NCI-H2227 (cell line): ENCODE measurements around the gene ABHD6.
"Not testable (repeated sequence)": the region's sequence is repeated elsewhere in the genome, so short reads cannot be mapped to it uniquely, and the experiment has no call there.

ENCODE experiments used
- DNase-seq: peaks from one replicate; lab custom pipeline; 2025; ENCODE audit not compliant: unreplicated experiment; lab: John Stamatoyannopoulos, UW

The ABHD6 gene, protein sequence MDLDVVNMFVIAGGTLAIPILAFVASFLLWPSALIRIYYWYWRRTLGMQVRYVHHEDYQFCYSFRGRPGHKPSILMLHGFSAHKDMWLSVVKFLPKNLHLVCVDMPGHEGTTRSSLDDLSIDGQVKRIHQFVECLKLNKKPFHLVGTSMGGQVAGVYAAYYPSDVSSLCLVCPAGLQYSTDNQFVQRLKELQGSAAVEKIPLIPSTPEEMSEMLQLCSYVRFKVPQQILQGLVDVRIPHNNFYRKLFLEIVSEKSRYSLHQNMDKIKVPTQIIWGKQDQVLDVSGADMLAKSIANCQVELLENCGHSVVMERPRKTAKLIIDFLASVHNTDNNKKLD

DNA sequence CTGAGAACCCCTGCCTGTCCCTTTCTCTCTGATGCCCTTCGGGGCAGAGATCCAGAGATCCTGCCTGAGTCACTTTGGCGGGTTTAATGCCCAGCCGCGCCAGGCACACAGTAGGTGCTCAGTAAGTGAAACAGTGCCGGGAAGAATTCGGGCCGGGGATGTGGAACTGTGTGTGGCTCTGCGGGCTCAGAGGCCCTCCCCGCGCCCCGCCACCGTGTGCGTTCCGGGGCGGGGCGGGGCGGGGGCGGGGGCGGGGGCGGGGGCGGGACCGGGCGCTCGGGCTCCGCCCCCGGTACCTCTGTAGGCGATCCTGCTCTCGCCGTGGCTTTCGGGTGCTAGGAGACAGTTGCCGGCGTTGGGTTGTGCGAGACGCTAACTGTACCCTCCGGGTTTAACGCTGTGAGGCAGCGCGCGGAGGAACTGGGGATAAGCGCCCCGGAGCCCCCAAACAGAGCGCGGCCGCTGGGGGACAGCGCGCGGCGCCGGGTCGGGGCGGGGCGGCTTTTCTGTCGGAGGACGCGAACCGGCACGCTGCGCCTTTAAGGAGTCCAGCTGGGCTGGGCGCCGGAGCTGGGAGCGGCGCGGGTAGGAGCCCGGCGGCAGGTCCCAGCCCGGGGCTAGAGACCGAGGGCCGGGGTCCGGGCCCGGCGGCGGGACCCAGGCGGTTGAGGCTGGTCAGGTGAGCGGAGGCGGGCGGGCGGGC, at the start of gene ABHD6:
Gene ABHD6 (plus strand): TSS at position 555 of the 703 bp plus-strand sequence. CDS start 18,795 bp downstream, outside the sequence.
- DNase-seq: peak; percentile 76

GRCh38 chr3:58188173-58188564, 49.4 kb upstream of the ABHD6 start:
- no peak for DNase-seq

- DNase-seq: peak; percentile 9
Measured at GRCh38 chr3:58188921-58189451, 48.6 kb upstream of the ABHD6 start.

- DNase-seq: no peak
Measured at GRCh38 chr3:58189691-58190090, 47.9 kb upstream of the ABHD6 start.

DNA sequence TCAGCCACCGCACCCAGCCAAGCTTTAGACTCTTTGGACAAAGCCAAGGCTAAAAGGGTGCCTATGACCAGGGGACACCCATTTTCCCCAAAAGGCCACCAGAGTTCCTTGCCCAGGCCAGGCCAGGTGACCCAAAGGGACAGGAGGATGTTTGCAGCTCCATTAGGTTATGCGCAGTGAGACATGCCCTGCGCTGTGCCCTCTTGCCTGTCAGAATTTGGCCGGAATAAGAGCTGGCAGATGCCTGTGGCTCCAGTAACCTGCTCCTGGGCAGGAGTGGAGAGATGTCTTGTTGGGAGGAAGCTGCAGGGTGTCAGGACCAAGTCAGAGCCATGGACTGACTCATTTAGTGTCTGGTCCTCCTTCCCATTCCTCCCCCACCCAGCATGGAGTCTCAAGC, 47.3 kb upstream of the ABHD6 start:
- DNase-seq: no peak

DNA sequence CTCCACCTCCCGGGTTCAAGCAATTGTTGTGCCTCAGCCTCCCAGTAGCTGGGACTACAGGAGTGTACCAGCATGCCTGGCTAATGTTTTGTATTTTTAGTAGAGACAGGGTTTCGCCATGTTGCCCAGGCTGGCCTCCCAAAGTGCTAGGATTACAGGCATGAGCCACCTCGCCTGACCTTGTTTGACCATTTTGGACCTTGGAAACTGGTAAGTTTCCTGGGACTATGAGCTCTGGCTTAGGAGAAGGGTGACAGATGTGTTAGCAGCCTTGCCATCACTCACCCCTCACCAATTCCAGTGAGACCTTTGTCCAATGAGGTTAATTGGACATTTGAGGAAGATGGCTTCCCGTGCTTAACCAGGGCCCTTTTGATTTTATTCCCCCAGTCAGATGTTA, 46.7 kb upstream of the ABHD6 start:
- no peak for DNase-seq

DNA sequence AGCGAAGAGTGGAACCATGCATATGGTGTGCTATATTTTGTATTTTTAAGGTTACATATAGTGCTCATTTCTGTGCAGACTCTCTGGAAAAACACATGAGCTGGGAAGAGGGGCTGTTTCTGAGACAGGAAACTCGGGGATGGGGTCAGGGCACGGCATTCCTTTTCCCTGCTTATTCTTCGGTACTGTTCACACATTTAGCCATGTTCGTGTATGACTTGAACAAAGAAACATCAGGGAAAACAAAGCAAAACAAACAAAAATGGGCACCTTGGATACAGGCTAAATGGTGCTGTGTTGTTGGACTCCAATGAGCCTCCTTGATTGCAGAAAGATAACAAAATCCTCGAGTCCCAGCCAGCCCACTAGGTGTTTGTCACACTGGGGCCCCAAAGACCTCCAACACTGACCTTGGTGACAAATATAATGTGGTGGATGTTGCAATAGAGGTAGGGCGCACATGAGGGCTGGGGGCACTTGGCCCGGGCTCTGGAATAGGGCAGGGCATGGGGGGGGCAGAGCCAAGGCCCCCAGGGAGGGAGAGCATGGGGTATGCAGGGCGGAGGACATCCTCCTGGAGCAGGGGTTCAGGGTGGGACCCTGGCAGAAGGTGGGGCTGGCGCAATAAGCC, 46.1 kb upstream of the ABHD6 start:
- DNase-seq: no peak

DNA sequence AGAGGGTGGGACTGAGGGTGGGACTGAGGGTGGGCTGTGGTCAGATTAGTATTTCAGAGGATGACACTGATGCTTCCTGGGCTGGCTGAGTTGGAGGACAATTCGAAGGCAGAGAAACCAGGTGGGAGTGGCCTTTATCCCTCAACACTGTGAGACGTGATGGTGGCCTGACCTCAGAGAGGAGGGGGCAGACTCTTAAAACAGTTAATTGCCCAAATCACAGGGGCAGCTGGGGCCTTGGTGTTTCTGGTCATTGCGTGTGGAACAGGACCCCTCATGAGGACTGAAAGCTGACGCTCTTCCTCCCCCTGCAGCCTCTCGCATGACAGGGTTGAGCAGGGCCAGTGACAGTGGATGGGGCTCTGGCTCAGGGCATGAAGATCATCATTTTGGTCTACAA, 45.5 kb upstream of the ABHD6 start:
- no peak for DNase-seq

DNA sequence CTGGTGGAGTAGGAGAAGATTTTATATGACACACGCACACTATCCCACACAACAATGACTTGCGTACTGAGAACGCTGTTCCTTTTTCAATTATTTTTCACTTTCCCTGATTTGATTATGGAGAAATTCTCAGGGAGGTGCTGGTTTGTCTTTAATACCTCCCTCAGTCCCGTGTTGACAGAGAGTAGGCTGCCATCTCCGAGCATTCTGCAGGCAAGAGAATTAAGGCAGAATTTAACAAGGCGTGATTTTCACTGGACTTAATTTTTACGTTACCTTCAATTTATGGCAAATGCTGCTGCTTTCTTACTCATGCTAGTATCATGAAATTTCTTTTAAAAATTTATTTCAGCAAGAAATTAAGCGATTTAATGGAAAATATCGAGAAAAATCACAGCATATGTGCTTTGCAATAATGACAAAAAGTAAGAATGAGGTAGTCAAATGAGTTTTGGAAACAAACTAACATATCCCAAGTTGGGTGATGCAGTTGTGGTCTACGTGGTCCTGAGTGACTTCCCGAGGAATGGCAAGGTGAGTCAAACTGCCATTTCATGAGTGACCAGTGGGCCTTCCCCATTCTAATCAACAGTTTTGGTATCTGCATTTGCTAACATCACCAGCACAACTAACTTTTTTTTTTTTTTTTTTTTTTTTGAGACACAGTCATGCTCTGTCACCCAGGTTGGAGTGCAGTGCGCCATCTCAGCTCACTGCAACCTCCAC, 43.7 kb upstream of the ABHD6 start:
- no peak for DNase-seq

DNA sequence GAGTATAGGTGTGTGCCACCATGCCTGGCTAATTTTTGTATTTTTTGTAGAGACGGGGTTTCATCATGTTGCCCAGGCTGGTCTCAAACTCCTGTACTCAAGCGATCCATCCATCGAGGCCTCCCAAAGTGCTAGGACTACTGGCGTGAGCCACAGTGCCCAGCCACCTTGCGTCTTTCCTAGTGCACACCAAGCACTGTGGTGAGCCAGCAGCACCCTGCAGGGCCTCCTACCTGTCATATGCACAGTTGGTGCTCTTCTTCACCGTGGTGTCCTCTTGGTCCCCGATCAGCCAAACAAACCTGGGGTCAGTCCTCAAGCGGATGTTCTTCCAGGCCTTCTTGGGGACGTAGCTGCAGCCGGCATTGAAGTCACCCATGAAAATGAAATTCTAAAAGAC, 40.0 kb upstream of the ABHD6 start:
- no peak for DNase-seq

DNA sequence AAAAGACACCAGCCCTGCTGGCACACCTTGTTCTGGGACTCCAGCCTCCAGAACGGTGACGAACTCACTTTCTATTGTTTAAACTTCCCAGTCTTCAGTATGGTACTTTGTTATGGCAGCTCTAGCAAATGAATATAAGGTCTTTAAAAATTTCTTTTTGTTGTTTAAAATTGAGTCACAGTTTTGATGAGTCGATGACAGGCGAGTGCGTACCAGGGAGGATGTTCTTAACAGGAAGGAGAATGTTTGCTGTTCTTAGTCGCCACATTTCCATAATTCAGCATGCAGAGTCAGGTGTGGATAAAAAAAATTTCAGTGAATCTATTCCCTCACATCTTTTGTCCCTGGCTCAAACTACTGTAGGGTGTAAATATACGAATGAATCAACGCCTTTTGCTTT, 39.2 kb upstream of the ABHD6 start:
- DNase-seq: no peak

- DNase-seq: no peak
Measured at GRCh38 chr3:58198804-58199203, 38.8 kb upstream of the ABHD6 start.

DNA sequence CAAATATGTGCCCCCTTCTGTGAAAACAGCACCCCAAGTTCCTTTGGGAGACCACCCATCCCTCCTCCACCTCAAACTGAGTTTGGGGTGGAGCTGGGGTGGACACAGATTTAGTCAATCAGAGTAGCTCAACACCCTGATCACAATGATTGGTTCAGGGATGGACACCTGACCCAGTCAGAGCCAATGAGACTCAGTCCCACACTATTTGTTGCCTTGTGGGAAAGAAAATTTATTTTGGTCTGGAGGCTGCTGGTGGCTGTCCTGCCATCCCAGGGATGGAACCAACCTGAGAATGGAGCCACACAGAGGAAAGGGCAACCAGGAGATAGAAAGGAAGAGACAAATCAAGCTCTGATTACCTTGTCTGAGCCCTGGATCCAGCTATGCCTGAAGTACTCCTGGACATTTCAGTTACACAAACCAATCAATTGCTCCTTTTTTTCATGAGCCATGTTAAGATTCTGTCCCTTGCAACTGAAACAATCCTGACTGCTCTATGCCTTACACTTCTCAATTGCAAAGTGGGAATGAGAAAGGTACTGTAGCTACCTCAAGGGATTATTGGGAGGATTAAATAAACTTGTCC, 37.4 kb upstream of the ABHD6 start:
- DNase-seq: no peak

DNA sequence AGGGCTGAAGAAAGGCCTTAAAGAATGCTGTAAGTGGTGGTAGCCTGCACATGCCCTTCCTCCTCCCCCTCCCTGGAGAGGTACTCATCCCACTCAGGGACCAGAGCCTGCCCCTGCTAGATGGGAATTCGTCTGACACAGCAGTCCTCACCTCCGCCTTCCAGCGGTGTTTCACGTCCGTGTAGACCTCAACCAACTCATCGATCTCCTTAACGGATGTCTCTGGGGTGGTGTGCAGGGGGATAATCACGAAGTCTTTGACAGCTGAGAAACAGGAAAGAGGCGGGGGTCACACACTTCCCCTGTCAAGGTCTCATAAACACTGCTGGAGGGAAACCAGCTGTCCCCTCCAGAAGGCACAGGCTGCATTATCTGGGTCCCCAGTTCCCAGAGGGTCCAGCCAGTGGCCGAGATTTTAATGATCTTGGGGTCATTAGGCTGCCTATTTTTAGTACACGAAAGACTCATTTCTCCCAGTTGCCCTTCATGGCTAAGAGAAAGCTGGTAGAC, 36.7 kb upstream of the ABHD6 start:
- DNase-seq: no peak

DNA sequence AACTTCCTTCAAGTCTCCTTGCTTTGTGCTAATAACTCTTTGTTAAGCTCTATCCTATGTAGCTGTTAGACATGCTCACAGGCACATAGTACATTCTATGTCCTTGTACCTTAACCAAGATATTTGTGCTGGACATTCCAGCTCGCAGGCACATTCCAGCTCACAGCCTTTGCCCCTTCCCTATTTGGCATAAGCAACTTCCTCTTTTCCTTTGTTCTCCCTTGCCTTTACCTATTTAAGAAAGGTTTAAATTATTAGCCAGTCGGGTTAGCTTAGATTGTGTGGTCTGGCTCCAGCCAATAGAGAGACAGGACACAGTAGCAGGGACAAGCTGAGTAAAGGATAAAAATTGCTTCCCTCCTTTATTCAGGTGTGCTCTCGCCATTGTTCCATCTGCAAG, 36.1 kb upstream of the ABHD6 start:
- DNase-seq: not testable (repeated sequence)

DNA sequence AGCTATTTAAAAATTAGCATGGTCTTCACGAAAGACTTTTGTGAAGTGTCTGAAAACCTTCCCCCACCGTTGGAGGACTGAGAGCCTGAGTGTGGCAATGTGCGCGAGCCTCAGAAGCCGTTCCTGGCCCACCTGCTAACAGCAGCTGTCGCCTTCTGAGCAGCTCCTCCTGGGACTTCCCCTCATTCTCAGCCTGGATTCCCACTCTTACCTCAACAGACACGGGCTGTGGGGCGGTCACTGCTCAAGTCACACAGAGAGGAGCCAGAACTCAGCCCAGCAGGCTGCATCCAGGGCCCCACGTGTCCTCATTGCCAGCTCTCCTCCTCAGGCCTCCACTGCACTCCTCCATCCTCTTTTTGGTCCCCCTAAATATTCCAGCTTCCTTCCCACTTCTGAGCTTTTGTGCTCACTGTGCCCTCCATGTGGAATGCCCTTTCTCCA, 34.7 kb upstream of the ABHD6 start:
- DNase-seq: no peak

DNA sequence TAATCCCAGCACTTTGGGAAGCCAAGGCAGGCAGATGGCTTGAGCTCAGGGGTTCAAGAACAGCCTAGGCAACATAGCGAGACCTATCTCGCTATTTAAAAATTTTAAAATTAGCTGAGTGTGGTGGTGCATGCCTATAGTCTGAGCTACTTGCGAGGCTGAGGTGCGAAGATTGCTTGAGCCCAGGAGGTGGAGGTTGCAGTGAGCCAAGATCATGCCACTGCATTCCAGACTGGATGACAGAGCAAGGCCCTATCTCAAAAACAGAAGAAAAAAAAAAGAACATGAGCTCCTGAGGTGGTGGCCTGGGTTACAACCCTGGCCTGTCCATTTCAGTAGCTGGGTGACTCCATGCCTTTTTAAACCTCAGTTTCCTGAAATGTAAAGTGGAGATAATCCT, 34.1 kb upstream of the ABHD6 start:
- no peak for DNase-seq

DNA sequence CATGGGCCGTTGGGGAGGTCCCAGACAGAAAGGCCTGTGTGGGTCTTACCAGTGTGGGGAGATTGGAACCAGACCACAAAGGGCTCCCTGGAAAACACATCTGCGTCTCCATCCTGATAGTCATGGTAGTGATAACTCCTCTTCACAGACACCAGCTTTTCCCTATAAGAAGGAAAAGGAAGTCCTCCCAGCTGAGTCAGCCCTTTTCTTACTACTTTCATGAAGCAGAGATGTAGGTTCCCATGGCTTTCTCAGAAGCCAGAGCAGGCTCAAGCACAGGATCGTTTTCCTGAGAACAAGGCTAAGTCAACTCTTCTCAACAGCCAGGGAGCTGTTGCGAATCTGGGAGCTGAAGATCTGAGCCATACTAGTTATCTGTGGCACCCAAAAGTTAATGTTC, 32.9 kb upstream of the ABHD6 start:
- no peak for DNase-seq

- no peak for DNase-seq
Measured at GRCh38 chr3:58205981-58206380, 31.6 kb upstream of the ABHD6 start.

- DNase-seq: no peak
Measured at GRCh38 chr3:58206406-58207011, 31.1 kb upstream of the ABHD6 start.
